HG03469 (cell line): Measurements from ENCODE around the gene PLS3.
A peak's percentile ranks its signal among the peaks of the same experiment; 100 is the strongest.

Source experiments
- ATAC-seq: cut with Tn5 transposase; IDR thresholded peaks from one replicate; pipeline ENCODE4 v1.9.1; 2021; ENCODE audit warnings: mild to moderate bottlenecking, moderate library complexity, moderate number of reproducible peaks; ENCODE audit not compliant: unreplicated experiment

PLS3 gene

GRCh38 chrX:115689931-115690330 lies 129.0 kb downstream of the PLS3 start:
- ATAC-seq, result no peak

GRCh38 chrX:115690511-115691216 lies 129.7 kb downstream of the PLS3 start:
- peak; percentile 91 for ATAC-seq

- no peak for ATAC-seq
These were observed 132.5 kb downstream of the PLS3 start for GRCh38 chrX:115693476-115693875.

GRCh38 chrX:115694028-115694427 lies 133.1 kb downstream of the PLS3 start:
- no peak for ATAC-seq

GRCh38 chrX:115696039-115696438 lies 135.1 kb downstream of the PLS3 start:
- ATAC-seq, result no peak

GRCh38 chrX:115696939-115697338 lies 136.0 kb downstream of the PLS3 start:
- ATAC-seq, result no peak

- no peak for ATAC-seq
These were observed 136.8 kb downstream of the PLS3 start for GRCh38 chrX:115697806-115698205.
